AG10803 (cell line): ENCODE measurements around the gene TUBB3.

Experiments used
- DNase-seq: peaks from one replicate; pipeline ENCODE4 v3.0.0; 2010; ENCODE audit warnings: low read depth
- H3K4me3 ChIP-seq: 2 replicates; pipeline ENCODE4 v1.5.1; 2011; ENCODE audit warnings: mild to moderate bottlenecking, low read length, control low read depth
- CTCF ChIP-seq: conservative IDR thresholded peaks from 2 replicates; pipeline ENCODE4 v1.5.1; 2011; ENCODE audit warnings: mild to moderate bottlenecking, low read length, control low read depth, inconsistent platforms

TUBB3 gene

GRCh38 chr16:89952049-89952448 lies 28.9 kb downstream of the TUBB3 start:
- H3K4me3 ChIP-seq, result no peak overlapping the region
- no peak for DNase-seq
- no peak for TF ChIP-seq CTCF

- TF ChIP-seq CTCF, result no peak
- no peak overlapping the region for H3K4me3 ChIP-seq
- no peak for DNase-seq
These were observed 29.4 kb downstream of the TUBB3 start for GRCh38 chr16:89952551-89952950.

- DNase-seq, result no peak
- no peak for TF ChIP-seq CTCF
- H3K4me3 ChIP-seq, result no peak overlapping the region
These were observed 30.7 kb downstream of the TUBB3 start for GRCh38 chr16:89953671-89954406.

- no peak for TF ChIP-seq CTCF
- H3K4me3 ChIP-seq, result no peak overlapping the region
- no peak for DNase-seq
These were observed 31.3 kb downstream of the TUBB3 start for GRCh38 chr16:89954462-89954861.

GRCh38 chr16:89955001-89955685 lies 32.0 kb downstream of the TUBB3 start:
- DNase-seq, result no peak
- no peak overlapping the region for H3K4me3 ChIP-seq
- no peak for TF ChIP-seq CTCF

GRCh38 chr16:89956505-89957215 lies 33.5 kb downstream of the TUBB3 start:
- no peak for DNase-seq
- H3K4me3 ChIP-seq, result no peak overlapping the region
- TF ChIP-seq CTCF, result no peak
